HG03095 (cell line): Measurements from ENCODE around the gene LTBR.

Source experiments
- ATAC-seq: cut with Tn5 transposase; IDR thresholded peaks from one replicate; pipeline ENCODE4 v1.9.1; 2021; ENCODE audit warnings: moderate library complexity; ENCODE audit not compliant: unreplicated experiment

LTBR gene

GRCh38 chr12:6367969-6368892, 15.7 kb upstream of the LTBR start:
- no peak for ATAC-seq

GRCh38 chr12:6368906-6369525, 14.9 kb upstream of the LTBR start:
- no peak for ATAC-seq

- ATAC-seq, result no peak
Measured at GRCh38 chr12:6369916-6370575, 13.9 kb upstream of the LTBR start.

- no peak for ATAC-seq
Measured at GRCh38 chr12:6370576-6370935, 13.4 kb upstream of the LTBR start.

- no peak for ATAC-seq
Measured at GRCh38 chr12:6370994-6371754, 12.8 kb upstream of the LTBR start.

GRCh38 chr12:6372403-6373003, 11.5 kb upstream of the LTBR start:
- ATAC-seq, result no peak

GRCh38 chr12:6373022-6373787, 10.8 kb upstream of the LTBR start:
- no peak for ATAC-seq

GRCh38 chr12:6374028-6374785, 9.8 kb upstream of the LTBR start:
- ATAC-seq, result no peak

- no peak for ATAC-seq
Measured at GRCh38 chr12:6374786-6375160, 9.2 kb upstream of the LTBR start.

GRCh38 chr12:6375269-6376078, 8.5 kb upstream of the LTBR start, which contains the start of gene SCNN1A:
Gene SCNN1A (minus strand): TSS chr12:6375563. CDS start chr12:6374783, 780 bp downstream.
- ATAC-seq, result no peak

GRCh38 chr12:6376079-6376869, 7.7 kb upstream of the LTBR start:
- no peak for ATAC-seq

GRCh38 chr12:6376870-6377666, 6.9 kb upstream of the LTBR start:
- ATAC-seq, result no peak

- no peak for ATAC-seq
Measured at GRCh38 chr12:6377667-6377994, 6.3 kb upstream of the LTBR start.

GRCh38 chr12:6378709-6379472, 5.1 kb upstream of the LTBR start:
- no peak for ATAC-seq

GRCh38 chr12:6380141-6381121, 3.5 kb upstream of the LTBR start:
- ATAC-seq, result no peak
